GM21381 (cell line): ENCODE data around the gene RO60.

Experiments used
- ATAC-seq: cut with Tn5 transposase; IDR thresholded peaks from one replicate; pipeline ENCODE4 v1.9.1; 2021; ENCODE audit warnings: mild to moderate bottlenecking, moderate library complexity; ENCODE audit not compliant: unreplicated experiment

The RO60 gene

DNA sequence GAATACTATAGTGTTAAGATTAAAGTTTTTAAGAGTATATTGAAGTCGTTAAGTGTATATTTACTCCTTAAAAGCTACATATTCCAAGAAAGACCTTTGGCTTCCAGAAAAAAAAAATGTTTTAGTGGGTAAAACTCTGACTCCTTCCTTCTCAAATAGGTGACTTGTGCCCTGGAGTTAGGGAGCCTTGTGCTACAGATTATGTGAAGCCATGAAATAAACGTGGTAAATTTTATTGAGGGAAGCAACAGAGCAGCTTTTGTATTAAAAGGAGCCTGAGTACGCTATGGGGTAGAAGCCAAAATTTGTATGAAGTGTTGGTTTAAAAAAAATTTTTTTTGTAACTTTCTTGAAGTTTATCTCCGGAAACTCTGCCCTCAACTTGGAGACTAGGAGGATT, 994 bp downstream of the RO60 start:
- no peak for ATAC-seq

DNA sequence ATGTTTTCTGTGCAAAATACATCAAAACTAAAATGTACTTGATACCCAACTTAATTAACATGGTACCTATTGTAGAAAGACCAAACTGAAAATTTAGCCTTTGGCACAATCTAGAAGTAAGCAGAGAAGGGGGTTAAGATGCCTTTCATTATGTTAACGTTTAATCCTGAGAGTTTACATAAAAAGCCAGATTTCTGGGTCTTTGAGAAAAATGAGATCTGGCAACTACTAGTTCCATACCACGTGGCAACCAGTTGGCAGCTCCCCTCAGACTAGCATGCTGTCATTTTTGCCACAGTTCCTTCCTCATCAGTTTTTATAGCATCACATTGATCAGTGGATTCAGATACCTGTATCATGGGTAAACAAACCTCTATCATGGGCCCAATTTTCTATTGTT, 1.5 kb downstream of the RO60 start:
- ATAC-seq = no peak

GRCh38 chr1:193062698-193063463, 3.5 kb downstream of the RO60 start:
- no peak for ATAC-seq

GRCh38 chr1:193065954-193066353, 6.5 kb downstream of the RO60 start:
- no peak for ATAC-seq

GRCh38 chr1:193066606-193067005, 7.2 kb downstream of the RO60 start:
- no peak for ATAC-seq

GRCh38 chr1:193068013-193068412, 8.6 kb downstream of the RO60 start:
- no peak for ATAC-seq

GRCh38 chr1:193069748-193070385, 10.5 kb downstream of the RO60 start:
- no peak for ATAC-seq

GRCh38 chr1:193070386-193070753, 11.0 kb downstream of the RO60 start:
- peak; percentile 42 for ATAC-seq

GRCh38 chr1:193070942-193071341, 11.5 kb downstream of the RO60 start:
- peak; percentile 65 for ATAC-seq

DNA sequence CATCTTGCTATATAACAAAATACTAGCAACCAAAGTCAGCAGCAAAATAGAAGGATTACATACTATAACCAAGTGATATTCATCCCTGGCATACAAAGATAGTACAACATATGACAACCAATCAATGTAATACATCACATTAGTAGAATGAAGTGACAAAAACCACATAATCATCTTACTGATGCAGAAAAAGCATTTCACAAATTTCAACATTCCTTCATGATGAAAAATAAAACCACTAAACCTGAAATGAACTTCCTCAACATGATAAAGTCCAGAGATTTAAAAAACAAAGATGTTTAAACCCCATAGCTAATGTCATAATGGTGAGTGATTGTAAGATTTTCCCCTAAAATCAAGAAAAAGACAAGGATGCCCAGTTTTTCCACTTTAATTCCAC, 18.6 kb downstream of the RO60 start:
- no peak for ATAC-seq

DNA sequence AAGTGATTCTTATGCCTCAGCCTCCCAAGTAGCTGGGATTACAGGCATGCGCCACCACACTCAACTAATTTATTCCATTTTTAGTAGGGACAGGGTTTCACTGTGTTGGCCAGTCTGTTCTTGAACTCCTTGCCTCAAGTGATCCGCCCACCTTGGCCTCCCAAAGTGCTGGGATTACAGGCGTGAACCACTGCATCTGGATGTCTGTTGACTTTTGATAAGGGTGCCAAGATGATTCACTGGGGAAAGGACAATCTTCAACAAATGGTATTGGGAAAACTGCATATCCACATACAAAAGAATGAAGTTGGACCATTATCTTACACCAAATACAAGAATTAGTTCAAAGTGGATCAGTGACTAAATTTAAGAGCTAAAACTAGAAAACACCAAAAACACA, 19.8 kb downstream of the RO60 start:
- ATAC-seq = no peak

- ATAC-seq = peak; percentile 97
Measured at GRCh38 chr1:193083365-193084088, 24.1 kb downstream of the RO60 start.

- ATAC-seq = no peak
Measured at GRCh38 chr1:193085263-193085662, 25.9 kb downstream of the RO60 start.

DNA sequence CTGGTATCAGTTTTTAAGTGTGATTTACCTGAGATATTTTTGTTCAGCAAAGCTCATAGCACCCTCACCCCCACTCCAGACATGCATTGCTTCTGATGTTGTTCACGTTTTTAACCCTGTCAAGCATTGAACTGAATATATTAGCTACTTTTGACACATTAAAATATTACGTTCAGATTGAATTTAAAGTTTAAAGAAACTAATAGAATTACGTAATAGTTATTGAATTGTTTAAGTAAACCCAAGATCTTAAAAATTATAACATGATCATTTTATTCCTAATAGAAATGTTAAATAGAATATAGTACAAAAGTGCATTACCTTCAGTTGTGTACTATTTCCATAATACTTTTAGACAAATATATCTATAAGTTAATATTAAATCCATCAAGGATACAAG, 26.9 kb downstream of the RO60 start:
- ATAC-seq = no peak

- no peak for ATAC-seq
Measured at GRCh38 chr1:193087893-193088292, 28.5 kb downstream of the RO60 start.

DNA sequence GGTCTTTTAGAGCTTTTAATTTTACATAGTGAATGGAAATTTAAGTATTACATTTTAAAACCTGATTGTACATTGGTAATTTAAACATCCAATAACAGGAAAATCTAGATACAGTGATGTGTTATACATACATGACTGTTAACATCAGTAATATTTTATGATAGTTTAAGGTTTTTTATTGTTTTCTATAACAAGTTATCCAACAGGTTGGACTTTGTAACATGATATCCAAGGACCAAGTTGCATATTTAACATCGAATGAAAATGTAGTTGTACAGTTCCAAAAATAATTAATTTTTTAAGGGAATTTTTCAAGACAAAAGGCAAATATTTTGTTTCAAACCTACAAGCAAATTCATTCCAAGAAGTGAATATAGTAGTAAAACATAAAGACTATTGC, 31.5 kb downstream of the RO60 start:
- no peak for ATAC-seq

DNA sequence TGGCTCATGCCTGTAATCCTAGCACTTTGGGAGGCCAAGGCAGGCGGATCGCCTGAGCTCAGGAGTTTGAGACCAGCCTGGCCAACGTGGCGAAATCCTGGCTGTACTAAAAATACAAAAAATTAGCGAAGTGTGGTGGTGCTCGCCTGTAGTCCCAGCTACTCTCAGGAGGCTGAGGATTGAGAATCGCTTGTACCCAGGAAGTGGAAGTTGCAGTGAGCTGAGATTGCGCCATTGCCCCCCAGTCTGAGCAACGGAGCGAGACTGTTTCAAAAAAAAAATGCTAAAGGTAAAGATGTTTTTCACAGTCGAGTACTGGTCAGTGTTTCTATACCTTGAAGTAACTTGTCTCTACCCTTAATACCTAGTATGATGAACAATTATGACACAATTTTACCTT, 34.7 kb downstream of the RO60 start:
- no peak for ATAC-seq

- ATAC-seq = no peak
Measured at GRCh38 chr1:193102662-193103061, 43.2 kb downstream of the RO60 start.

DNA sequence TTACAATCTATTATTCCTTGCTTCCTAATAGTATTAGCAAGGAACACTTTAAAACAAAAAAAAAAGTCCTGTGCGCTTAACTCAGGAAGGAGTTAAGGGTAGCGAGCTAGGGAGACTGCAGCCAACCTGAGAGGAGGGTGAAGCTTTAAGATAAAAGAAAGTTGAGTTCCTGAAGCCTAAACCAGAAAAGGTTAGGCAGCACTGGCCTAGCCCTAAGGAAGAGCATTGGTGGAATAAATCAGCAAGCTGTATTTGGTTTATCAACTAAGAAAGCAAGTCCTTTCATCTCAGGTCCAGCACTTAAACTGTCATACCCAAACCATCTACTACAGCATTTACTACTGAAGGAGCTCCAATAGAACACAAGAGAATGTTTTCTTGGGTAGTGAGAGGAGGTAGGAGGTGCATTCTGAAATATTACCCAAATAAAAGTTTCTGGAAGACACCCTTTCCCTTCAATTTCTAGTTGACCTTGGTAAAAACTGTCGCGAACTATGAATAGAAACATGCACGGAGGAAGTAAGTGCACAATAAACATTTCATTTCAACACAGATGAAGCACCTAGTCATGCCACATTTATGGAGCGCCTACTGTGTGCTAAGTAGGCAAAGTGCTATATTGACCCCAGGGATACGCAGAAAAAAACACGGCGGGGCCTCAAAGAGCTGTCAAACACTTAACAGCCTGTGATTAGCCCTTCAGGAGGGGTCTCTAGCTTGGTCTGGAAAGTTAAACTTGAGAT, 44.5 kb downstream of the RO60 start:
- no peak for ATAC-seq

DNA sequence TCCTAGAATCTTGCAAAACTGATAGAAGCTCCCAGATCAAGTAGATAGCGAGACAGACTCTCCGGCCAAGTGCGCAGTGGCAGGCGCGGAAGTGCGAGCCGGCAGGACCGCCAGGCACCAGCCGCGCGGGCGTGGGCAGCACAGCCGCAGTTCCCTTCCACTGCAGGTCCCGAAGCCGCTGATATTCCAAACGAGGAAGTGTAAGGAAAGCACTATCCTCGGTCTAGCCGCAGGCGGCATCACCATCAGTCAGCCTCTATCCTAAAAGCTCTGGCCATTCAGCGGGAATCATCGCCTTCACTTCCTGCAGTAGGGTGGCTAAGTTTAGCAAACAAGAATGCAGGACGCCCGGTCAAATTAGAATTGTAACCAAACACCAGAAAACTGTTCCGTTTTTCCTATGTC, 45.1 kb downstream of the RO60 start:
- ATAC-seq = peak; percentile 34
